ENCODE measurements around the gene NUMA1.

NUMA1 gene

DNA sequence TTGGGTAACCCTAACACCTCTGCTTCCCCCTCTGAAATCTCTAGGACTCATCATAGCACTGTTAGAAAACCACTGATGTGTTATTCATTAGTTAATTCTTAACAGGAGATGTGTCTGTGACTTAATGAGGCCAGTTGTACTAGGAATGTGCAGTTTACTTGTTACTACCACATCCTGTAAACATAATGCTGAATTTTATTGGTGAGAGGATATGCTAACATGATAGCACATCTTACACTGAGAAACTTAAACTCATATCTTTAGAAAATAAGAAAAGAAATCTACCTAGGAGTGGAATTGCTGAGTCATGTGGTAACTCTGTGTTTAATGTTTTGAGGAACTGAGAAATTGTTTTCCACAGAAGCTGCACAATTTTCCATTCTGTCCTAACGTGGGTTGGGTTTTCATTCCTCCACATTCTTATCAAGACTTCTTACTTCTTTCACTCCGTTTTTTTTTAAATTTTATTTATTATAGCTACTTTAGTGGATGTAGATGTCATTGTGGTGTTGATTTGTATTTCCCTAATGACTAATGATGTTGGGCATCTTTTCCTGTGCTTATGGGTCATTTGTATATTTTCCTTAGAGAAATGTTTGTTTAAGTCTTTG lies 117.8 kb downstream of the NUMA1 start:
- DNase-seq, result no peak

DNA sequence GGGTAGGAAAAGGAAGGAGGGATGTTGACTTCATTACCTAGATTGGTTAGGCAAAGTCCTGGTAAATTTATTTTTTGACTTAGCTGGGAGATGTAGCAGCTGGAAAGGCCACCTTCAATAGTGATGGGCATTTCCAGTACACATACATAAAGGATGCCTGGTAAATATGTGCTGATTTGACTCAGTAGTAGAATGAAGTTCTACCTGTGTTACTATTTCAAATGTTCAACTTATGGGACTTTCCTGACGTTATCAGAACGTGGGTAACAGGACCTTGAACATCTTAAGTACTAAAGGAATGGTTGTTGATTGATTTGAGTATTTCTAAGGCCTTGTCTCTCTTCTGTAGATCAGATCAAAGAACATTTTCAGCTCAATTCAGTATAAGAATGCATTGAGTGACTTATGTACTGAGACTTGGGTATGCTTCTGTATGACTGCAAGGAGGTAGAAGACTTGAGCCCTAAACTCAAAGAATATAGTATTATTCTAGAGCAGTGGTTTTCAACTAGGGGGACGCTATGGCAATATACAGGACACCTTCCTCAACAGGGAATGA lies 124.4 kb downstream of the NUMA1 start:
- DNase-seq, result no peak

Measured in 8988T (cell line).